ENCODE measurements around the gene NECAB2. TPM values are rescaled to one million over a fixed set of nuclear protein-coding genes. Genes with fewer than 3 reads are reported as not detected.

Gene NECAB2
- total RNA-seq, 4 donors from 2014 or later, result 1.1 TPM; not detected in 3

DNA sequence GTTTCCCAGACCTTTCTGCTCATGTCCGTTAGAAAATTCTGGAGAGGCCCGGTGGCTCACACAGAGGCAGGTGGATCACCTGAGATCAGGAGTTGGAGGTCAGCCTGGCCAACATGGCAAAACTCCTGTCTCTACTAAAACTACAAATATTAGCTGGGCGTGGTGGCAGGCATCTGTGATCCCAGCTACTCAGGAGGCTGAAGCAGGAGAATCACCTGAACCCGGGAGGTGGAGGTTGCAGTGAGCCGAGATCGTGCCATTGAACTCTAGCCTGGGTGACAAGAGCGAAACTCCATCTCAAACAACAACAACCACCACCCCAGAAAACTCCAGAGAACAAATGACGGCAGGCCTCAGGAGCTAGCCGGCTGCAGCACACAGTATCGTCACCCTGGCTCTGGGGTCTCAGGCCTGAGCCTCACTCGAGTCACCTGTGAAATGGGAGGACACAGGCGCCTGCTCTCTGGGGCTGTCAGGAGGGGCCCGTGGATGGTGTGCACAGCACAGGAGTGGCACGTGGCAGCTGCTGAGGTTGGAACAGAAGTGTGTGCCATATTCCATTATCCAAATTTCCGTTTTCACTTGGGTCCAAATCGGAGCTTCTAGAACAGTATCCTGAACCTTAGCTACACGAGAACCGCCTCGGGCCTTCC is 77.9 kb downstream of the NECAB2 start:
- peaks cover 0 to 8% (median 0%) of the 10 kb centered on the region in 3 donors for H3K4me1 ChIP-seq
- TF ChIP-seq, protein P1, sequence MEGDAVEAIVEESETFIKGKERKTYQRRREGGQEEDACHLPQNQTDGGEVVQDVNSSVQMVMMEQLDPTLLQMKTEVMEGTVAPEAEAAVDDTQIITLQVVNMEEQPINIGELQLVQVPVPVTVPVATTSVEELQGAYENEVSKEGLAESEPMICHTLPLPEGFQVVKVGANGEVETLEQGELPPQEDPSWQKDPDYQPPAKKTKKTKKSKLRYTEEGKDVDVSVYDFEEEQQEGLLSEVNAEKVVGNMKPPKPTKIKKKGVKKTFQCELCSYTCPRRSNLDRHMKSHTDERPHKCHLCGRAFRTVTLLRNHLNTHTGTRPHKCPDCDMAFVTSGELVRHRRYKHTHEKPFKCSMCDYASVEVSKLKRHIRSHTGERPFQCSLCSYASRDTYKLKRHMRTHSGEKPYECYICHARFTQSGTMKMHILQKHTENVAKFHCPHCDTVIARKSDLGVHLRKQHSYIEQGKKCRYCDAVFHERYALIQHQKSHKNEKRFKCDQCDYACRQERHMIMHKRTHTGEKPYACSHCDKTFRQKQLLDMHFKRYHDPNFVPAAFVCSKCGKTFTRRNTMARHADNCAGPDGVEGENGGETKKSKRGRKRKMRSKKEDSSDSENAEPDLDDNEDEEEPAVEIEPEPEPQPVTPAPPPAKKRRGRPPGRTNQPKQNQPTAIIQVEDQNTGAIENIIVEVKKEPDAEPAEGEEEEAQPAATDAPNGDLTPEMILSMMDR (IDR thresholded peaks at IDR 0.05), result no peak
- TF ChIP-seq POLR2A (IDR thresholded peaks at IDR 0.05) (no peak), POLR2AphosphoS5 (IDR thresholded peaks at IDR 0.05) (no peak), EP300 (IDR thresholded peaks at IDR 0.05) (no peak)
- peaks cover 16% of the 10 kb centered on the region for H3K27me3 ChIP-seq
- H3K9me3 ChIP-seq, result no peaks in the 10 kb centered on the region
- no peak overlapping the region for H3K4me3 ChIP-seq
- 86 to 100% methylated on average over 2 to 8 of the region's 19 CpGs for WGBS, 2 donors (ENCODE audit: low coverage in 1 of 2)
- H3K27ac ChIP-seq, result no peak overlapping the region
- ATAC-seq, result no peak
- H3K36me3 ChIP-seq, result peaks cover 0 to 37% of the 10 kb centered on the region in 2 donors

GRCh38 chr16:84047206-84047605 is 79.2 kb downstream of the NECAB2 start:
- H3K9me3 ChIP-seq, result no peaks in the 10 kb centered on the region
- no peak for ATAC-seq
- H3K27me3 ChIP-seq, result peaks cover 13% of the 10 kb centered on the region
- no peak overlapping the region for H3K27ac ChIP-seq
- peaks cover 0 to 48% of the 10 kb centered on the region in 2 donors for H3K36me3 ChIP-seq
- H3K4me3 ChIP-seq, result no peak overlapping the region
- no peak for TF ChIP-seq POLR2AphosphoS5 (IDR thresholded peaks at IDR 0.05)
- TF ChIP-seq, protein P1 (IDR thresholded peaks at IDR 0.05), result no peak
- TF ChIP-seq EP300 (IDR thresholded peaks at IDR 0.05), result no peak
- TF ChIP-seq POLR2A (IDR thresholded peaks at IDR 0.05), result no peak
- WGBS, 2 donors (ENCODE audit: low coverage in 1 of 2), result 88% methylated on average over 4 to 6 of the region's 6 CpGs
- H3K4me1 ChIP-seq, result peaks cover 0 to 8% (median 0%) of the 10 kb centered on the region in 3 donors

GRCh38 chr16:84047626-84048025 is 79.6 kb downstream of the NECAB2 start:
- H3K27me3 ChIP-seq, result peaks cover 9% of the 10 kb centered on the region
- H3K36me3 ChIP-seq, result peaks cover 0 to 52% of the 10 kb centered on the region in 2 donors
- no peak overlapping the region for H3K27ac ChIP-seq
- WGBS, 2 donors (ENCODE audit: low coverage in 1 of 2), result 84% methylated on average over 2 of the region's 6 CpGs; no CpG with 5 or more reads in 1 of the 2 donors
- peaks cover 0 to 8% (median 0%) of the 10 kb centered on the region in 3 donors for H3K4me1 ChIP-seq
- H3K9me3 ChIP-seq, result no peaks in the 10 kb centered on the region
- TF ChIP-seq POLR2AphosphoS5 (IDR thresholded peaks at IDR 0.05) (no peak), POLR2A (IDR thresholded peaks at IDR 0.05) (no peak), EP300 (IDR thresholded peaks at IDR 0.05) (no peak)
- TF ChIP-seq, protein P1 (IDR thresholded peaks at IDR 0.05), result no peak
- H3K4me3 ChIP-seq, result no peak overlapping the region
- no peak for ATAC-seq

DNA sequence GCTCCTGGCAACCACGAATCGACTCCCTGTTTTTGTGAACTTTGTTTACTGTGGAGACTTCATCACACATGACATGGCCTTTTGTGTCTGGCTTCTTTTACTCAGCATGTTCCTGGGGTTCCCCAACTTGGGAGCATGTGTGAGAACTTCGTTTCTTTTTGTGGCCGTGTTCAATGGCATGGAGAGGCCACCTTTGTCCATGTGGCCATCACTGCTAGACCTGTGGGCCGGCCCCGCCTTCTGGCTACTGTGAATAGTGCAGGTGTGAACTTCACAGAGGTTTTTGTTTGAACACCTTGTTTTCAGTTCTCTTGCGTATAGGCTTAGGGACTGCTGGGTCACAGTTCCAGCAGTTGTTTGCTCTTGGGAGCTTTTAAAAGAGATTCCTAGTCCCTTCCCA is 80.2 kb downstream of the NECAB2 start:
- TF ChIP-seq EP300 (IDR thresholded peaks at IDR 0.05) (no peak), POLR2AphosphoS5 (IDR thresholded peaks at IDR 0.05) (no peak), POLR2A (IDR thresholded peaks at IDR 0.05) (no peak)
- TF ChIP-seq, protein P1 (IDR thresholded peaks at IDR 0.05), result no peak
- no peak overlapping the region for H3K4me3 ChIP-seq
- no peak overlapping the region for H3K27ac ChIP-seq
- H3K9me3 ChIP-seq, result no peaks in the 10 kb centered on the region
- peaks cover 0 to 59% of the 10 kb centered on the region in 2 donors for H3K36me3 ChIP-seq
- 46 to 77% methylated on average over 5 to 6 of the region's 7 CpGs for WGBS, 2 donors (ENCODE audit: low coverage in 1 of 2)
- peaks cover 2% of the 10 kb centered on the region for H3K27me3 ChIP-seq
- no peak for ATAC-seq
- H3K4me1 ChIP-seq, result peaks cover 0 to 8% (median 0%) of the 10 kb centered on the region in 3 donors

GRCh38 chr16:84048871-84049270 is 80.8 kb downstream of the NECAB2 start:
- 100% methylated on average over 2 of the region's 13 CpGs; no CpG with 5 or more reads in 1 of the 2 donors for WGBS, 2 donors (ENCODE audit: low coverage in 1 of 2)
- peaks cover 0 to 65% of the 10 kb centered on the region in 2 donors for H3K36me3 ChIP-seq
- TF ChIP-seq POLR2AphosphoS5 (IDR thresholded peaks at IDR 0.05), result no peak
- no peak for TF ChIP-seq POLR2A (IDR thresholded peaks at IDR 0.05)
- no peak for TF ChIP-seq EP300 (IDR thresholded peaks at IDR 0.05)
- TF ChIP-seq, protein P1 (IDR thresholded peaks at IDR 0.05), result no peak

More at GRCh38 chr16:84048871-84049270, 80.8 kb downstream of the NECAB2 start:
- ATAC-seq, result no peak
- Histone ChIP-seq H3K27me3 (no peaks in the 10 kb centered on the region), H3K9me3 (no peaks in the 10 kb centered on the region), H3K4me1 (peaks cover 0 to 8% (median 0%) of the 10 kb centered on the region in 3 donors), H3K27ac (no peak overlapping the region), H3K4me3 (no peak overlapping the region)

Measured in gastroesophageal sphincter (tissue), 4 donors.